HepG2 (cell line): Measurements from ENCODE around the gene METTL22. TPM values are rescaled to one million over a fixed set of nuclear protein-coding genes. Genes with fewer than 3 reads are reported as not detected.

Experiments used
- ADNP ChIP-seq: sonication (generic); formaldehyde crosslinking; IDR thresholded peaks from 2 replicates; pipeline ENCODE4 v1.4.0; 2020; ENCODE audit warnings: missing genetic modification reagents
- AHR ChIP-seq: IDR thresholded peaks from 2 replicates; pipeline ENCODE4 v1.6.1; 2018; ENCODE audit warnings: missing genetic modification reagents, missing compliant biosample characterization
- CC2D1A ChIP-seq: sonication (generic); formaldehyde crosslinking; IDR thresholded peaks from 2 replicates; pipeline ENCODE4 v1.8.1; 2023; ENCODE audit warnings: mild to moderate bottlenecking, missing genetic modification reagents
- DNMT3B ChIP-seq: conservative IDR thresholded peaks from 2 replicates; pipeline ENCODE4 v1.6.1; 2016; ENCODE audit warnings: missing biosample characterization, control low read depth
- FLYWCH1 ChIP-seq: sonication (generic); formaldehyde crosslinking; IDR thresholded peaks from 2 replicates; pipeline ENCODE4 v1.8.1; 2023; ENCODE audit warnings: mild to moderate bottlenecking, missing genetic modification reagents
- GTF3A ChIP-seq: sonication (generic); formaldehyde crosslinking; conservative IDR thresholded peaks from 2 replicates; pipeline ENCODE4 v1.4.0; 2020; ENCODE audit warnings: mild to moderate bottlenecking, missing genetic modification reagents
- HOXA3 ChIP-seq: sonication (generic); formaldehyde crosslinking; IDR thresholded peaks from 2 replicates; pipeline ENCODE4 v1.5.0; 2020; ENCODE audit warnings: missing genetic modification reagents
- SMYD3 ChIP-seq: sonication (generic); formaldehyde crosslinking; IDR thresholded peaks from 2 replicates; pipeline ENCODE4 v1.8.1; 2023; ENCODE audit warnings: mild to moderate bottlenecking, missing genetic modification reagents
- SOX13 ChIP-seq, 3 experiments: fragments of 450-650 bp in 1 of 3; sonication (generic) in 1 of 3; formaldehyde crosslinking in 1 of 3; IDR thresholded peaks in 2 of 3; conservative IDR thresholded peaks in 1 of 3; 2 replicates each; pipeline versions ENCODE4 v1.5.0 to v1.6.1; 2016 to 2020; ENCODE audit warnings: antibody characterized with exemption in 1 of 3, mild to moderate bottlenecking in 1 of 3, missing compliant biosample characterization in 1 of 3, missing genetic modification reagents in 1 of 3, moderate library complexity in 1 of 3
- TARDBP ChIP-seq: sonication (generic); formaldehyde crosslinking; IDR thresholded peaks from 2 replicates; pipeline ENCODE4 v1.8.0; 2022; ENCODE audit warnings: mild to moderate bottlenecking, missing genetic modification reagents
- ZFP1 ChIP-seq: IDR thresholded peaks from 2 replicates; pipeline ENCODE4 v1.6.1; 2016
- ZFYVE20 ChIP-seq: sonication (generic); formaldehyde crosslinking; IDR thresholded peaks from 2 replicates; pipeline ENCODE4 v1.8.0; 2023; ENCODE audit warnings: low read depth, mild to moderate bottlenecking, moderate library complexity, missing genetic modification reagents, borderline replicate concordance
- ZNF24 ChIP-seq: fragments of 450-650 bp; IDR thresholded peaks from 2 replicates; pipeline ENCODE4 v1.6.1; 2017; ENCODE audit warnings: antibody characterized with exemption, mild to moderate bottlenecking
- ZNF292 ChIP-seq: sonication (generic); formaldehyde crosslinking; IDR thresholded peaks from 2 replicates; pipeline ENCODE4 v1.8.1; 2022; ENCODE audit warnings: mild to moderate bottlenecking, low read depth, missing genetic modification reagents, borderline replicate concordance
- ZNF558 ChIP-seq: sonication (generic); formaldehyde crosslinking; IDR thresholded peaks from 2 replicates; pipeline ENCODE4 v1.9.0; 2022; ENCODE audit warnings: mild to moderate bottlenecking, missing genetic modification reagents, borderline replicate concordance
- ZNF704 ChIP-seq: sonication (generic); formaldehyde crosslinking; IDR thresholded peaks from 2 replicates; pipeline ENCODE4 v1.8.1; 2023; ENCODE audit warnings: mild to moderate bottlenecking, inconsistent platforms, moderate library complexity, missing genetic modification reagents, borderline replicate concordance
- ZNF737 ChIP-seq: sonication (generic); formaldehyde crosslinking; IDR thresholded peaks from 2 replicates; pipeline ENCODE4 v1.5.0; 2020; ENCODE audit warnings: missing genetic modification reagents, mild to moderate bottlenecking, borderline replicate concordance
- ZSCAN30 ChIP-seq: sonication (generic); formaldehyde crosslinking; IDR thresholded peaks from 2 replicates; pipeline ENCODE4 v1.5.0; 2020; ENCODE audit warnings: mild to moderate bottlenecking, missing genetic modification reagents
- polyA plus RNA-seq, 8 experiments: library from polyadenylated mRNA; depleted of rRNA in 3 of 8; stranded (reverse) in 7 of 8; unstranded in 1 of 8; fragments of >200 nt; fragmentation: Illumina TruSeq in 4 of 8; extraction: Trizol in 4 of 8; gene quantifications; 2 replicates each; pipeline versions ENCODE4 v1.2.1 to v1.2.3, GENCODE V29; 2011 to 2016; ENCODE audit warnings: low read depth in 4 of 8, missing spikeins in 1 of 8, mixed read lengths in 1 of 8; ENCODE audit not compliant: insufficient read depth in 1 of 8
- total RNA-seq, 5 experiments: library from RNA; depleted of rRNA; stranded (reverse); fragments of >200 nt; fragmentation: Illumina TruSeq; extraction: Trizol; gene quantifications; 2 replicates each; pipeline ENCODE4 v1.2.3, GENCODE V29; 2016; ENCODE audit warnings: low read depth in 1 of 5
- TF ChIP-seq, protein P1 (sequence below): IDR thresholded peaks from 2 replicates; pipeline ENCODE4 v1.6.1; 2016; ENCODE audit warnings: missing compliant biosample characterization, missing genetic modification reagents, borderline replicate concordance
- TF ChIP-seq, protein P2 (sequence below): sonication (generic); formaldehyde crosslinking; IDR thresholded peaks from 2 replicates; pipeline ENCODE4 v1.5.0; 2020; ENCODE audit warnings: missing genetic modification reagents
- TF ChIP-seq, protein P3 (sequence below): sonication (generic); formaldehyde crosslinking; IDR thresholded peaks from 2 replicates; pipeline ENCODE4 v1.4.0; 2020; ENCODE audit warnings: mild to moderate bottlenecking, missing genetic modification reagents, borderline replicate concordance
- TF ChIP-seq, protein P4 (sequence below): sonication (generic); formaldehyde crosslinking; conservative IDR thresholded peaks from 2 replicates; pipeline ENCODE4 v1.5.0; 2020; ENCODE audit warnings: missing genetic modification reagents

METTL22 gene
- total and polyA plus RNA-seq, 2 of the 13 experiments (the other 11 are each of a cell fraction or from before 2014, with no cell fraction given): 36.2 to 94.8 TPM

GRCh38 chr16:8678068-8678927 is 56.8 kb downstream of the METTL22 start (continued):
- TF ChIP-seq ZNF704 (CRISPR knock-in tag): no peak
- TF ChIP-seq GTF3A (CRISPR knock-in tag): no peak
- TF ChIP-seq, protein P1, sequence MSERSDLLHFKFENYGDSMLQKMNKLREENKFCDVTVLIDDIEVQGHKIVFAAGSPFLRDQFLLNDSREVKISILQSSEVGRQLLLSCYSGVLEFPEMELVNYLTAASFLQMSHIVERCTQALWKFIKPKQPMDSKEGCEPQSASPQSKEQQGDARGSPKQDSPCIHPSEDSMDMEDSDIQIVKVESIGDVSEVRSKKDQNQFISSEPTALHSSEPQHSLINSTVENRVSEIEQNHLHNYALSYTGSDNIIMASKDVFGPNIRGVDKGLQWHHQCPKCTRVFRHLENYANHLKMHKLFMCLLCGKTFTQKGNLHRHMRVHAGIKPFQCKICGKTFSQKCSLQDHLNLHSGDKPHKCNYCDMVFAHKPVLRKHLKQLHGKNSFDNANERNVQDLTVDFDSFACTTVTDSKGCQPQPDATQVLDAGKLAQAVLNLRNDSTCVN (CRISPR knock-in tag): no peak
- TF ChIP-seq, protein P2, sequence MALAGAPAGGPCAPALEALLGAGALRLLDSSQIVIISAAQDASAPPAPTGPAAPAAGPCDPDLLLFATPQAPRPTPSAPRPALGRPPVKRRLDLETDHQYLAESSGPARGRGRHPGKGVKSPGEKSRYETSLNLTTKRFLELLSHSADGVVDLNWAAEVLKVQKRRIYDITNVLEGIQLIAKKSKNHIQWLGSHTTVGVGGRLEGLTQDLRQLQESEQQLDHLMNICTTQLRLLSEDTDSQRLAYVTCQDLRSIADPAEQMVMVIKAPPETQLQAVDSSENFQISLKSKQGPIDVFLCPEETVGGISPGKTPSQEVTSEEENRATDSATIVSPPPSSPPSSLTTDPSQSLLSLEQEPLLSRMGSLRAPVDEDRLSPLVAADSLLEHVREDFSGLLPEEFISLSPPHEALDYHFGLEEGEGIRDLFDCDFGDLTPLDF: no peak; the same call in 1 of the 2 replicates
- peak; percentile 26; the same call in 1 of the 2 replicates for TF ChIP-seq SMYD3 (CRISPR knock-in tag)
- peak; percentile 42; the same call in 1 of the 2 replicates for TF ChIP-seq ZNF292 (CRISPR knock-in tag)
- no peak for TF ChIP-seq CC2D1A (CRISPR knock-in tag)
- peak; percentile 74; the same call in 1 of the 2 replicates for TF ChIP-seq DNMT3B (CRISPR knock-in tag)
- 0 out of 2 replicates have a peak, but pooled peaks have one; percentile 36 for TF ChIP-seq ZNF24
- TF ChIP-seq, protein P3, sequence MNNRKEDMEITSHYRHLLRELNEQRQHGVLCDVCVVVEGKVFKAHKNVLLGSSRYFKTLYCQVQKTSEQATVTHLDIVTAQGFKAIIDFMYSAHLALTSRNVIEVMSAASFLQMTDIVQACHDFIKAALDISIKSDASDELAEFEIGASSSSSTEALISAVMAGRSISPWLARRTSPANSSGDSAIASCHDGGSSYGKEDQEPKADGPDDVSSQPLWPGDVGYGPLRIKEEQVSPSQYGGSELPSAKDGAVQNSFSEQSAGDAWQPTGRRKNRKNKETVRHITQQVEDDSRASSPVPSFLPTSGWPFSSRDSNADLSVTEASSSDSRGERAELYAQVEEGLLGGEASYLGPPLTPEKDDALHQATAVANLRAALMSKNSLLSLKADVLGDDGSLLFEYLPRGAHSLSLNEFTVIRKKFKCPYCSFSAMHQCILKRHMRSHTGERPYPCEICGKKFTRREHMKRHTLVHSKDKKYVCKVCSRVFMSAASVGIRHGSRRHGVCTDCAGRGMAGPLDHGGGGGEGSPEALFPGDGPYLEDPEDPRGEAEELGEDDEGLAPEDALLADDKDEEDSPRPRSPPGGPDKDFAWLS: no peak
- TF ChIP-seq SOX13 (IDR thresholded peaks at IDR 0.05): no peak; the same call in 1 of the 2 replicates
- peak in 1 of 2 experiments; percentile 89; a peak in 2 of 4 replicates for TF ChIP-seq SOX13 (CRISPR knock-in tag; conservative IDR thresholded peaks at IDR 0.05 in 1 of 2, IDR thresholded peaks at IDR 0.05 in 1 of 2)
- peak; percentile 71; the same call in 1 of the 2 replicates for TF ChIP-seq HOXA3 (CRISPR knock-in tag)
- no peak for TF ChIP-seq FLYWCH1 (CRISPR knock-in tag)
- TF ChIP-seq ZSCAN30: no peak
- TF ChIP-seq AHR: no peak
- TF ChIP-seq, protein P4, sequence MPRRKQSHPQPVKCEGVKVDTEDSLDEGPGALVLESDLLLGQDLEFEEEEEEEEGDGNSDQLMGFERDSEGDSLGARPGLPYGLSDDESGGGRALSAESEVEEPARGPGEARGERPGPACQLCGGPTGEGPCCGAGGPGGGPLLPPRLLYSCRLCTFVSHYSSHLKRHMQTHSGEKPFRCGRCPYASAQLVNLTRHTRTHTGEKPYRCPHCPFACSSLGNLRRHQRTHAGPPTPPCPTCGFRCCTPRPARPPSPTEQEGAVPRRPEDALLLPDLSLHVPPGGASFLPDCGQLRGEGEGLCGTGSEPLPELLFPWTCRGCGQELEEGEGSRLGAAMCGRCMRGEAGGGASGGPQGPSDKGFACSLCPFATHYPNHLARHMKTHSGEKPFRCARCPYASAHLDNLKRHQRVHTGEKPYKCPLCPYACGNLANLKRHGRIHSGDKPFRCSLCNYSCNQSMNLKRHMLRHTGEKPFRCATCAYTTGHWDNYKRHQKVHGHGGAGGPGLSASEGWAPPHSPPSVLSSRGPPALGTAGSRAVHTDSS (CRISPR knock-in tag): no peak
- TF ChIP-seq ZFYVE20: no peak
- TF ChIP-seq ZNF737 (CRISPR knock-in tag): no peak
- no peak; the same call in 1 of the 2 replicates for TF ChIP-seq ZFP1 (CRISPR knock-in tag)
- TF ChIP-seq ZNF558 (CRISPR knock-in tag): no peak
- peak; percentile 75 for TF ChIP-seq TARDBP (CRISPR knock-in tag)
- TF ChIP-seq ADNP (CRISPR knock-in tag): no peak
